PC-3 (cell line): ENCODE data around the gene ISY1. TPM values are rescaled to one million over a fixed set of nuclear protein-coding genes. Genes with fewer than 3 reads are reported as not detected.

Source experiments
- ATAC-seq: fragments of 200-7000 bp; cut with Tn5 transposase; 2 replicates; pipeline ENCODE4 v1.9.1; 2020; ENCODE audit warnings: mild to moderate bottlenecking, moderate library complexity
- BruUV-seq: library from RNA; stranded (reverse); fragments of 400-500 nt; replicated peaks from 2 replicates; lab custom pipeline; 2021; lab: Mats Ljungman, UMichigan
- CTCF ChIA-PET: fragments of 300-600 bp; sonication (Branson Sonifier 250); formaldehyde crosslinking; loops from one replicate; lab custom pipeline; 2022; ENCODE audit warnings: antibody characterized with exemption; lab: Charles Lee
- POLR2A ChIA-PET: fragments of 300-600 bp; sonication (Branson Sonifier 250); formaldehyde crosslinking; loops from one replicate; lab custom pipeline; 2022; ENCODE audit warnings: antibody characterized with exemption; ENCODE audit not compliant: unreplicated experiment; lab: Charles Lee
- DNase-seq: peaks from one replicate; pipeline ENCODE4 v3.0.0-alpha.2; 2015
- H2AFZ ChIP-seq: fragments of 300-600 bp; sonication (generic); 2 replicates; pipeline ENCODE4 v1.6.0; 2016; ENCODE audit warnings: antibody characterized with exemption, low read length
- H3F3A ChIP-seq: fragments of 300-600 bp; sonication (generic); one replicate; pipeline ENCODE4 v1.6.0; 2017; ENCODE audit warnings: antibody characterized with exemption, low read length, control low read depth, mild to moderate bottlenecking; ENCODE audit not compliant: unreplicated experiment
- H3K27ac ChIP-seq: fragments of 300-600 bp; sonication (generic); 2 replicates; pipeline ENCODE4 v1.5.1; 2016; ENCODE audit warnings: mild to moderate bottlenecking, low read length
- H3K27me3 ChIP-seq: fragments of 300-600 bp; sonication (generic); 2 replicates; pipeline ENCODE4 v1.6.1; 2016; ENCODE audit warnings: low read length, mixed read lengths
- H3K36me3 ChIP-seq: fragments of 300-600 bp; sonication (generic); 2 replicates; pipeline ENCODE4 v1.6.1; 2016; ENCODE audit warnings: low read depth, mixed run types, low read length, mixed read lengths
- H3K4me1 ChIP-seq: fragments of 300-600 bp; sonication (generic); 2 replicates; pipeline ENCODE4 v1.5.1; 2016; ENCODE audit warnings: low read length; ENCODE audit not compliant: insufficient read depth
- H3K4me2 ChIP-seq: fragments of 300-600 bp; sonication (generic); 2 replicates; pipeline ENCODE4 v1.6.0; 2016; ENCODE audit warnings: low read length
- H3K4me3 ChIP-seq: fragments of 300-600 bp; sonication (generic); 2 replicates; pipeline ENCODE4 v1.5.1; 2016; ENCODE audit warnings: mild to moderate bottlenecking, low read length, mixed read lengths
- H3K79me2 ChIP-seq: fragments of 300-600 bp; sonication (generic); 2 replicates; pipeline ENCODE4 v1.6.1; 2017; ENCODE audit warnings: low read length, mixed read lengths
- H3K9ac ChIP-seq: fragments of 300-600 bp; sonication (generic); 2 replicates; pipeline ENCODE4 v1.6.0; 2016; ENCODE audit warnings: mild to moderate bottlenecking, low read length
- H3K9me2 ChIP-seq: fragments of 300-600 bp; sonication (generic); replicated peaks from 2 replicates; pipeline ENCODE4 v1.6.1; 2016; ENCODE audit warnings: mixed run types, low read length, mixed read lengths
- H3K9me3 ChIP-seq: fragments of 300-600 bp; sonication (generic); 2 replicates; pipeline ENCODE4 v1.6.1; 2016; ENCODE audit warnings: low read length, mixed read lengths
- H4K20me1 ChIP-seq: fragments of 300-600 bp; sonication (generic); 2 replicates; pipeline ENCODE4 v1.6.1; 2016; ENCODE audit warnings: low read length, mixed read lengths
- EZH2 ChIP-seq: fragments of 300-600 bp; sonication (generic); IDR thresholded peaks from one replicate; pipeline ENCODE4 v1.6.1; 2017; ENCODE audit warnings: antibody characterized with exemption, mild to moderate bottlenecking, low read length; ENCODE audit not compliant: unreplicated experiment
- EZH2phosphoT487 ChIP-seq: fragments of 300-600 bp; sonication (generic); IDR thresholded peaks from 2 replicates; pipeline ENCODE4 v1.6.1; 2018; ENCODE audit warnings: mild to moderate bottlenecking, antibody characterized with exemption, low read length, borderline replicate concordance
- intact Hi-C: fragments of 100-400 bp; cut with micrococcal nuclease; formaldehyde crosslinking; loops from 2 replicates; pipeline ENCODE4 v1.9.0; 2023
- total RNA-seq: library from RNA; depleted of rRNA; stranded (reverse); fragments of >200 nt; gene quantifications from 2 replicates; pipeline ENCODE4 v1.2.3, GENCODE V29; 2014; rRNA removed
- TF ChIP-seq, protein P1 (sequence below): fragments of 300-600 bp; sonication (generic); conservative IDR thresholded peaks from 2 replicates; pipeline ENCODE4 v1.5.1; 2017; ENCODE audit warnings: antibody characterized with exemption, low read depth, mild to moderate bottlenecking, low read length

ISY1 gene
- total RNA-seq, 1 experiment from 2014 or later: 18.1 TPM

DNA sequence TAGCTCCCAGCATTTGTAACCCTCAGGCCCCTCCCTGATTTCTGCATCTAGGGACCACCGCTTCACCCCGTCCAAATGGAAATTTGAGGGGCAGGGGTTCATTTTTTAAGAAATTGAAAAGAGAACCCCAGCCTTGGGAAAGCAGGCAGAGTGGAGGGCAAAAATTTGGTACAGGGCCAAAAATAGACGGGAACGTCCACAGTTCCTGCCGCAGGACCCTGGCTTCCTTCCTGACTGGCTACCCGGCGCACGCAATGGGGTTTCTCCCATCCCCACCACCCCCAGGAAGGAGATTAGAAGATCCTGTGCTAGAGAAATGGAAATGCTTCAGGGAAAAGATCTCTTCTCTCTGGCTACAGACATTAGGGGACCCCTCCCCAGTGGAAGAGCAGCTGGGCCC lies 79.4 kb downstream of the ISY1 start:
- DNase-seq: no peak
- no peaks in the 10 kb centered on the region for H3K36me3 ChIP-seq
- no peak overlapping the region for H2AFZ ChIP-seq
- H3K4me3 ChIP-seq: no peak overlapping the region
- H3F3A ChIP-seq: no peaks in the 10 kb centered on the region
- H3K9ac ChIP-seq: no peak overlapping the region
- H3K9me2 ChIP-seq: no peaks in the 10 kb centered on the region
- H3K79me2 ChIP-seq: no peaks in the 10 kb centered on the region
- no peak overlapping the region for H3K27ac ChIP-seq
- intact Hi-C loops: no loop called here
- H3K4me1 ChIP-seq: no peaks in the 10 kb centered on the region; the same call in 1 of the 2 replicates
- no peak for ATAC-seq
- ChIA-PET POLR2A (no interaction called here), CTCF (no interaction called here)
- no TSS peak for BruUV-seq
- no peaks in the 10 kb centered on the region for H4K20me1 ChIP-seq
- H3K9me3 ChIP-seq: no peaks in the 10 kb centered on the region
- no peaks in the 10 kb centered on the region for H3K27me3 ChIP-seq
- H3K4me2 ChIP-seq: no peak overlapping the region
- TF ChIP-seq, protein P1, sequence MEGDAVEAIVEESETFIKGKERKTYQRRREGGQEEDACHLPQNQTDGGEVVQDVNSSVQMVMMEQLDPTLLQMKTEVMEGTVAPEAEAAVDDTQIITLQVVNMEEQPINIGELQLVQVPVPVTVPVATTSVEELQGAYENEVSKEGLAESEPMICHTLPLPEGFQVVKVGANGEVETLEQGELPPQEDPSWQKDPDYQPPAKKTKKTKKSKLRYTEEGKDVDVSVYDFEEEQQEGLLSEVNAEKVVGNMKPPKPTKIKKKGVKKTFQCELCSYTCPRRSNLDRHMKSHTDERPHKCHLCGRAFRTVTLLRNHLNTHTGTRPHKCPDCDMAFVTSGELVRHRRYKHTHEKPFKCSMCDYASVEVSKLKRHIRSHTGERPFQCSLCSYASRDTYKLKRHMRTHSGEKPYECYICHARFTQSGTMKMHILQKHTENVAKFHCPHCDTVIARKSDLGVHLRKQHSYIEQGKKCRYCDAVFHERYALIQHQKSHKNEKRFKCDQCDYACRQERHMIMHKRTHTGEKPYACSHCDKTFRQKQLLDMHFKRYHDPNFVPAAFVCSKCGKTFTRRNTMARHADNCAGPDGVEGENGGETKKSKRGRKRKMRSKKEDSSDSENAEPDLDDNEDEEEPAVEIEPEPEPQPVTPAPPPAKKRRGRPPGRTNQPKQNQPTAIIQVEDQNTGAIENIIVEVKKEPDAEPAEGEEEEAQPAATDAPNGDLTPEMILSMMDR: no peak
- TF ChIP-seq EZH2 (no peak), EZH2phosphoT487 (no peak)

GRCh38 chr3:129078510-129078909 lies 82.4 kb downstream of the ISY1 start:
- BruUV-seq: no TSS peak
- no peaks in the 10 kb centered on the region; the same call in 1 of the 2 replicates for H3K4me1 ChIP-seq
- ATAC-seq (no peak), DNase-seq (no peak)
- H3K4me3 ChIP-seq: no peak overlapping the region
- H3K9me2 ChIP-seq: no peaks in the 10 kb centered on the region
- ChIA-PET CTCF (no interaction called here), POLR2A (no interaction called here)
- no peak overlapping the region for H2AFZ ChIP-seq
- no peak overlapping the region for H3K4me2 ChIP-seq
- TF ChIP-seq, protein P1: no peak
- TF ChIP-seq EZH2: no peak
- no peak for TF ChIP-seq EZH2phosphoT487
- intact Hi-C loops: no loop called here
- no peak overlapping the region for H3K9ac ChIP-seq
- H3K36me3 ChIP-seq: no peaks in the 10 kb centered on the region
- no peaks in the 10 kb centered on the region for H4K20me1 ChIP-seq
- no peak overlapping the region for H3K27ac ChIP-seq
- no peaks in the 10 kb centered on the region for H3F3A ChIP-seq
- H3K27me3 ChIP-seq: no peaks in the 10 kb centered on the region
- no peaks in the 10 kb centered on the region for H3K9me3 ChIP-seq
- no peaks in the 10 kb centered on the region for H3K79me2 ChIP-seq

Other genes with a start within 250 kb of the ISY1 start
- 0.33 TPM in 1 of 2 replicates, not detected in the other for gene CFAP92, start 167.0 kb downstream of the ISY1 start, total RNA-seq
- gene EFCC1, start 159.8 kb downstream of the ISY1 start, total RNA-seq: not detected in 2 replicates
- not detected in 2 replicates for gene GP9, start 100.3 kb downstream of the ISY1 start, total RNA-seq
- gene RAB43, start 39.3 kb downstream of the ISY1 start, total RNA-seq: 22.4 and 26.6 TPM in 2 replicates
- 220 and 267 TPM in 2 replicates for gene CNBP, start 22.8 kb upstream of the ISY1 start, total RNA-seq
- 124 and 152 TPM in 2 replicates for gene COPG1, start 88.5 kb upstream of the ISY1 start, total RNA-seq
- gene HMCES, start 117.8 kb upstream of the ISY1 start, total RNA-seq: 28.8 and 34.3 TPM in 2 replicates